Stimulated activated CD8-positive, alpha-beta memory T cell treated with anti-CD3 and anti-CD28 coated beads, Interleukin-7, amount 100 ng/mL, for 48 hours (primary cell): Measurements from ENCODE around the gene NKAIN4.

Experiments
- DNase-seq, 2 donors: peaks; one replicate each; pipeline ENCODE4 v3.0.0-alpha.2; 2020; ENCODE audit warnings: low read depth in 1 of 2; ENCODE audit errors: extremely low read depth in 1 of 2

NKAIN4 gene

DNA sequence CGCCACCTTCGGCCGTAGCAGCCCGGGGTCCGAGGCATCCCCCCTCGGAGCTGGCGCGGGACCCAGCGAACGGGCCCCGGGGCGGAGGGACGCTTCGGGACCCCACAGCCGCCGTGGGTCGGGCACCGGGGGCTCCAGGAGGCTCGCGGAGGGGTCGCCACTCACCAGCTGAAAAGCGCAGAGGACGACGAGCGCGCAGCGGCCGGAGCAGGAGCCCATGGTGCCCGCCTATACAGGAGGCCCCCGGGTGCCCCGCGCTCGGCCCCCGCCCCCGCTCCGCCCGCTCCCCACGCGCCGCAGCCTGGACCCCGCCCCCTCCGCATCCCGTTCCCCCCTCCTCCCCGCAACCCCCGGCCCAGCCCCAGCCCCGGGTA lies at the start of gene NKAIN4:
TSS of gene NKAIN4 (minus strand) at position 232 of the 374 bp plus-strand sequence. CDS start at position 219, 13 bp downstream.
- DNase-seq = no peak

DNA sequence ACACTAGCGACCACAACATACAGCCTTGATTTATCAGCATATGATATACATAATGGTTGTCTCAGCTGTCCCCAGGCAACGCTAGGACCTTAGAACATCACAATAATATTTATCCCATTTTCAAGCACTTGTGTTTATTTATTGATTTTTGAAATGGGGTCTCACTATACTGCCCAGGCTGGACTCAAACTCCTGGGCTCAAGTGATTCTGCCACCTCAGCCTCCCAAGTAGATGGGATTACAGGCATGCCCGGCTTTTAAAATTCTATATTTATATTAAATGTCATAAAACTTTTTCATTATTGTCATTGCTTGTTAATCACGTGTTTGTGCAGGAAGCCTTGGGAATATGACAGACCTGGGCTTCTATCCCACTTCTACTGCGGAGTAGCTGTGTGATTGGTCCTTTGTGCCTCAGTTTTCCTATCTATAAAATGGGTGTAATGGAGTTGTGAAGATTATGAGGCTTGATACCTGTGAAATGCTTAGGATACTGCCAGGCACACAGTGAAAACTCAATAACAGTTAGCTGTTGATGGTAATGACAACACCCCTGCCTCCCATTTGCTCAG lies 48.9 kb upstream of the NKAIN4 start:
- DNase-seq = no peak

DNA sequence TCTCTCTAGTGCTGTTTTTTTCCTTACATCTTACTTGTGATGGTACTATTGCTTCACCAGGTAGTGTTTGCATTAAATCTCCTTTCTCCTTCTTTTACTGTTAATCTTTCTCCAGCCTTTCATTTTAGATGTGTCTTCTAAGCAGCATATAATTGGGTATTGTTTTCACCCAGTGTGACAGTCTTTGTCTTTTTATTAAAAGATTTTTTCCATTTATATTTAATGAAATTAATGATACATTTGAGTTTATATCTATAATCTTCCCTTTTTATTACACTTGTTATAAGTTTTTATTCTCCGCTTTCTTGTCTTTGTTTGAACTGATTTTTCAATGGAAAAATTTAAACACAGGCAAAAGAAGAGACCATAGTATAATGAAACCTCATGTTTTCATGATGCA lies 47.4 kb upstream of the NKAIN4 start:
- no peak for DNase-seq

DNA sequence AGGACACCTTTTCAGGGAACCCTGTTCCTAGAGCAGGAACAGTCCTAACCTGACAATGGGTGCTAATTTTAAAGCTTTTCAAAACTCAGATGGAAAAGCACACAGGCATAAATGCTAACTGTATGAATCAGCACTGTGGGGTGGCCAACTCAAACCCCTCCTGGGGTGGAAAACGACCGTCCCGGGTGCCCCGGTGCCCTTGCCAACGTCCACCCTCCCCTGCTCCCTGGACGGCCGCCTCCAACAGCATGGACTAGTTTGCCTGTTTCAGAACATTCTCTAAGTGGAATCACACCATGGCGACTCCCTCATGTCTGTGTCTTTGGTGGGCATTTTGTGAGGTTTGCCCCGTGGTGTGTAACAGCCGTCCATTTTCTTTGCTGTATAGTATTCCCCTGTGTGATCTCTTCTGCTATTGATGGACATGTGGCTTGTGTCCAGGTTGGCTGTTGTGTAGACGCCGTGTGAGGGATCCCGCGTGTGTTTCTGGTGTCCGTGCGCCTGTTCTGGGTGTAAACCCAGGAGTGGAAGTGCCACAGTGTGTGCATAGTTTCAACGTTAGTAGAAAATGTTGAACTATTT lies 44.6 kb upstream of the NKAIN4 start:
- DNase-seq = no peak

DNA sequence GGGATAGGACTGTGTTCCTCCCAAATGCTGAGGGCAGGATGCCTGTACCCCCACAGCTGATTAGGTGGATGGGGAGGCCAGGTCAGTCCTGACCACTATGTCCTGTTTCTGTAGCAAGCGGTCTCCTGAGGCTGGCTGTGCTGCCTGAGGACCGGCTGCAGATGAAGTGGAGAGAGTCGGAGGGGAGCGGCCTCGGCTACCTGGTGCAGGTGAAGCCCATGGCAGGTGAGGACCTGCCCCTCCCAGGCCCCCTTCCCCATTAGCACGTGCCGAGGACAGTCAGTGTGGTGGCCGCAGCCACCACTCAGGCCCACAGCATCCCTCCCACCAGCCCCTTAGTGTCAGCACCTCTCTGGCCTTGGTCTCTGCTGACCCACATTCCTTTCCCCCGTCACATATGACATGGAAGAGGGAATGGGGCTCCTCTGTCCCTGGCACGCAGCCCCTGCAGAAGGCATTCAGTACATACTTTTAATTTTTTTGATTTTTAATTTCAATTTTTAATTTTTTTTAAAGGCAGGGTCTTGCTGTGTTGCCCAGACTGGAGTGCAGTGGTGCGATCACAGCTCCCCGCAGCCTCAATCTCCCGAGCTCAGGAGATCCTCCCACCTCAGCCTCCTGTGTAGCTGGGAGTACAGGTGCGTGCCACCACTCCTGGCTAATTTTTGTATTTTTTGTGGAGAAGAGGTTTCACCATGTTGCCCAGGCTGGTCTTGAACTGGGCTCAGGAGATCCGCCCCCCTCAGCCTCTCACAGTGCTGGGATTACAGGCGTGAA lies 43.7 kb upstream of the NKAIN4 start:
- DNase-seq = no peak

DNA sequence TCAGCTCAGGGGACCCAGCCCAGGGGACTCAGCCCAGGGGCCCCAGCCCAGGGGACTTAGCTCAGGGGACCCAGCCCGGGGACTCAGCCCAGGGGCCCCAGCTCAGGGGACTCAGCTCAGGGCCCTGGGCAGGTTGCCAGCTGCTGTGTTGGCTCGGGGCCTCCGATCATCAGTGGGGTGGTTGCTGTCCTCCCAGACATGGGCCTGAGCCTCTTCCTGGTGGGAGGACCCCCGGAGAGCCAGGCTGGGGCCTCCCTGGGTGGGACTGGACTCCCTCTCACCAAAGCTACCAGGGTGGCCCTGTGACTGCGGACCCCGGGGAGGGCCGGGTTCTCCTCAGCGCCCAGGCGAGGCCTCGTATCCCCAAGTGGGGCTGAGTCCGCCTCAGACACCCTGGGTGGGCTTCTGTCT lies 43.1 kb upstream of the NKAIN4 start:
- DNase-seq = no peak

DNA sequence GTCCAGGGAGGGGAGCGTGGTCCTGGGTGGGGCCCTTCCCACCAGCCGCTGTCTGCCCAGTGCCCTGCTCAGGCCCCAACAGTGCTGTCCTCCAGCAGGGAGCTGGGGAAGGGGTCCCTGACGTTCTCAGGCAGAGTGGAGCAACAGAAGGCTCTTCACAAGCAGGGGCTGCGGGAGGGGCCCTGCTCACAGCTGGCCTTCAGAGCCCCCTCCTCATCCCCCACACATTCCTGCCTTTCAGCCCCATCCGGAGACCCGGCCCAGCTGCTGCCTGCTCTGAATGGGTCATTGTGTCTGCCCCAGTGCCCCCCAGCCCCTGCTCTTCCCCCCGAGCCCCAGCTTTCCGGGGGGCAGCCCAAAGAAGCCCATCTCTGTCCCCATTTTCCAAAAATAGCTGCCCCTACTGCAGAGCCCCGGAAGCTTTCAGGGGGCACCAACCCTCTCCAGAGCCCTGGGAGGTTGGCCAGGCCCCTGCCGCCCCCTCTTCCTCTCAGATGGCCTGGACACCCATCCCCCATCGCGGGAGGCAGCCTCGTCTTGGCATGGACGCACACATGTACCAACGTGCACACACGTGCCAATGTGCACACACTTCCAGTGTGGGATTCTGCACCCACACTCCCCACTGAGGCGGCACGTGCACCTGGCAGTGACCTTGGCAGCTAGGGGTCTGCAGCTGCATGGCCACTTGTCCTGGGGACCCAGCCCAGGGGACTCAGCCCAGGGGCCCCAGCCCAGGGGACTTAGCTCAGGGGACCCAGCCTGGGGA lies 42.5 kb upstream of the NKAIN4 start:
- DNase-seq = no peak

DNA sequence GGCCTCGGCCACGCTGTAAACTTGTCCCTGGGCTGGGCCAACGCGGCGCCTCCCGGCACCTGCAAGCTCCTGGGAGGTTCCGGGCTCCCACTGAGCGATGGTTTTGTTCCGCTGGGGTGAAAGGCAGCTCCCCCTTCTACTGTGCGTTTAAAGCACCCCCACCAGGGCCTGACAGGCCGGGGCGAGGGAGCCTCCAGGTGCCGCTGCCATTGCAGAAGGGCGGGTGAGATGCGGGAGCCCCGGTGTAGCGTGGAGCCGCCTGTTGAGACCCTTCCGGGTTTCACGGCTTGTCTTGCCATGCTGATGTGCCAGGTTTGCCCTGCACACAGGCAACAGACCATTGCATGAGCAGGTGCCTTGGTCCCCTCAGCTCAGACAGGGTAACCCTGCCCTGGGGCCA lies 41.6 kb upstream of the NKAIN4 start:
- DNase-seq = no peak

DNA sequence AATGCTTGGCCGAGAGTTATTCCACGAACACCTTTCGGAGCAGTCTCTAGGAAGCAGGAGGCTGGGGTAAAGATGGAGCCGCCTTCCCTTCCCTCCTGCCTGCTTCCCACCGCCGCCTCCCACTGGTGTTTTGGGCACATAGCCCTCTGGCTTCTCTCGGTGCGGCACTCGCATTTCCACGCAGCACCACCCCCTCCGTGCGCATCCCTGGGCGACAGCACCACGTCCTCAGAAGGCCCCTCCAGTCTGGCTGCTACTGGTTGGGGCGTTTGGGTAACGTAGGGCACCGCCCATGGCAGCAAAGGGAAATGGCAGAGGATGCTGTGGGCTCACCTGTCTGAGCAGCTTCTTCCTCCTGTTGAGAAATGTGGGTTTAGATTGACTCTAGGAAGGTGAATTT lies 41.2 kb upstream of the NKAIN4 start:
- DNase-seq = no peak

DNA sequence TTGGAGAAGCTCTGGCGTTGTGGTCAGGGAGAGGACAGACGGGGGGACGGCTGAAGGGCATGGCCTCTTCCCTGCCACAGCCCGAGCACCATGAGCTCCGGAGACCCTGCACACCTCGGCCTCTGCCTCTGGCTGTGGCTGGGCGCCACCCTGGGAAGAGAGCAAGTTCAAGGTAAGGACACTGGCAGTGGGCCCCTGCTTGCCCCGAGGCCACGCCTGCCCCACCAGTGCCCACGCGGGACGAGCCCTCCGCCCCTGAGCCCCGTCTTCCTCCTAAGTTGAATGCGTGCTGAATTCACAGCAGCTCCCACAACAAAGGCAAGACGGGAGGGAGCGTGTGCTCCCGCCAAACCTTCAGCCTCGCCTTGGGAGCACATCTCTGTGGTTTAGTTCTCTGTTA lies 40.8 kb upstream of the NKAIN4 start:
- no peak for DNase-seq

DNA sequence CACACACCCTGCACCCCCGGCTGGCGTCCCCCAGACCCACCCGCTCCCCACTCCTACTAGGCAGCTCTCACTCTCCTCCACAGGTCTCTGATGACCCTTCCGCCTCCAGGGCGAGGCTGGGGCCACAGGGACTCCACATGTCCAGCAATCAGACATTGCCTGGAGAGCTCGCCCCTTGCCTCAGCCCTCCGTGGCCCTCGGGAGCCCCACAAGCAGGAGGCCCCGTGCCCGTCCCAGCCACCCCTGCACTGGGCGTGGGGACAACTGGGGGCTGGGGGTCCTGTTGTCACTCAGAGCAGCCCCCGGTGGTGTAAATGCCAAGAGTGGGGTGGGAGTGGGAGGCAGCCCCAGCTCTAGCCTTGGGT lies 40.3 kb upstream of the NKAIN4 start:
- no peak for DNase-seq

DNA sequence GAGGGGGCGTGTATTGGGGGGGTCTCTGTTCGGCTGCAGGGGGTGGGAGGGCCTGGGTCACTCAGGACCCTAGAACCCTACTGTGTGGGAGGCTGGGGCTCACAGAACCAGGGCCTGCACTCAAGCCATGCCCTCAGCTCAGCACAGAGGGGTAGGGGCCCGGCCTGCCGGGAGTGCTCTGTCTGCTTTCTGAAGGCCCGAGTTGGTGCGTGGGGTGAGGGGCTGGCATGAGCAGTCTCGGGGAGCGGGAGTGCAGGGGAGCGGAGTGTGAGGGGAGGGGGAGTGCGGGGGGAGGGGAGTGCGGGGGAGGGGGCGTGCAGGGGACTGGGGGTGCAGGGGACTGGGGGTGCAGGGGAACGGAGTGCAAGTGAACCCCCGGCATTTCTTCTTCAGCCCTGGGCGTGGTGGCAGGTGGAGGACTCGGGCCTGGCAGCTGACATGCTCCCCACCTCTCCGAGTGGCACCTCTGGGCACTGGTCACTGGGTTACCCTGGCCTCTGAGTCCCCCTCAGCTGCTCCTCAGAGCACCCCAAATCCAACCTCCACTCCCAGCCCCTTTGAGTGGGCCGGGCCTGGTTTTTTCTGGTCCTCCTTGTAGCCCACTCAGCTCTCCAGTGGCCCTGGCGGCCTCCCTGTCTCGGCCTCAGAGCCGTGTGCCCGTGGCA lies 39.7 kb upstream of the NKAIN4 start:
- no peak for DNase-seq

DNA sequence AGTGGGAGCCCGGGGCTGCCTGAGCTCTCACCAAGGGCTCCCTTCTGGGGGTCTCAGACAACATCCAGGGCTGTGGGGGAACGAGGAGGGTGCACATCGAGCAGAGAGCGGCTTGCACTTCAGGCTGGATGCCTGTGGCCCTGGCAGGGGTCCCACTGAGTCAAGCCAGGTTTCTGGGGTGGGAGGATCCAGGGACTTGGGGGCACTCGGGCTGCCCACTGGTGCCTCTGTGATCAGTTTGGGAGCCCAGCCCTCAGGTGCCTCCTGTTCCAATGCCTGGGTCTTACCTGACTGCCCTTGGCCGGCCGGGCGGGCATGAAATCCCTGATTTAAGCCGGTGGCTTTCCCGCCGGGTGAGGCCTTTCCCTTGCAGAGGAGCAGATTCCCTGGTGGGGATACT lies 39.2 kb upstream of the NKAIN4 start:
- no peak for DNase-seq

DNA sequence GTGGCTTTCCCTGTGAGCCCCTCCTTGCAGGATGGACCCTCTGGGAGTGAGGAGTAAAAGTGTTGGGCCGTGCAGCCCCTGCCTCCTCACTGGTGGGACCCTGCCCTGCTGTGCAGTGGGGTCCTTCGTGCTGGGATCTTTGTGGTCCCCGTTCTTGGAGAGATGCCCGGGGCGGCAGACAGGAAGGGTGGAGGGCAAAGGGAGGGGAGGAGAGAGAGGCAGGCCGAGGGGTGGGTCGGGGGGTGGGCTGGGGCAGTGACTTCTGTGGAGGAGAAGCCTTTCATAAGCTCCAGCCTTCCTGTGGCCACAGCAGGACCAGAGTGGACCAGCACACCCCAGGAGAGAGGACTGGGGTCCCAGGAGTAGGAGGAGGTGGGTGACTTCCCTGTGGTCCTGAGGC lies 38.6 kb upstream of the NKAIN4 start, which contains the start of gene COL20A1:
TSS of gene COL20A1 (plus strand) at position 283 of the 400 bp plus-strand sequence. CDS start 1,922 bp downstream, outside the sequence.
- DNase-seq = no peak

DNA sequence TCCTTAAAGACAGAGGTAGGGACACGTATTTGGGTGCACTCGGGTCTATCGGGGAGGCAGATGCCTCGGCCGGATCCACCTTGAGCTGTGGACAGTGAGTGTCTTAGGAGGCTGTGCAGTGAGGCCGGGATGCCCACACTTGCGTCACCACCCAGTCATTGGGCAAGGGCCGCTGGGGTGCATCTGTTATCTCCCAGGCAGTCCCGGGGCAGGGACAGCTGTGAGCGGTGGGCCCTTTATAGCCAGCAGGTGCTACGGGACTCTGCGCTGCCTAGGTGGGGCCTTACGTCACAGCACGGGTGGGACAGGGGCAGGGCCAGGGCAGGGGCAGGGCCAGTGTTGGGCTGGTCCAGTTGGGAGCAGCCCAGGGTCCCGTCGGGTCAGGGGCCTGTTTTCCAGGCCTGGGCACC lies 38.0 kb upstream of the NKAIN4 start:
- DNase-seq = no peak

DNA sequence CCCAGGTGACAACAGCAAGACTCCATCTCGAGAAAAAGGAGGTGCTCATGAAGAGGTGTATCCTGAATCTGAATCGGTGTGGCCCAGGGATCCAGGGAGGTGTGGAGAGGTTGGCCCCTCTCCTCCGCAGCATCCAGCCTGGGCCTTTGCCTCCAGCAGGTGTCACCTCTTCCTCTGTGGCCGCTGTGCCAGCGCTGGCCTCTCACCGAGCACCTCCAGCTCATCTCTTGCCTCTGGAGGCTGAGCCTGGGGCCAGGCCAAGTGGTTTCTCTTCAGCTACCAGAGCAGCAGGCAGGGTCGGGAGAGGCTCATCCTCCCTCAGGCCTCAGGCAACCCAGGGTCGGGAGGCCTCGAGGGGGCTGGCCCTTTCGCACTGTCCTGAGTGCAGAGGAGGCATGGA lies 37.5 kb upstream of the NKAIN4 start:
- no peak for DNase-seq

DNA sequence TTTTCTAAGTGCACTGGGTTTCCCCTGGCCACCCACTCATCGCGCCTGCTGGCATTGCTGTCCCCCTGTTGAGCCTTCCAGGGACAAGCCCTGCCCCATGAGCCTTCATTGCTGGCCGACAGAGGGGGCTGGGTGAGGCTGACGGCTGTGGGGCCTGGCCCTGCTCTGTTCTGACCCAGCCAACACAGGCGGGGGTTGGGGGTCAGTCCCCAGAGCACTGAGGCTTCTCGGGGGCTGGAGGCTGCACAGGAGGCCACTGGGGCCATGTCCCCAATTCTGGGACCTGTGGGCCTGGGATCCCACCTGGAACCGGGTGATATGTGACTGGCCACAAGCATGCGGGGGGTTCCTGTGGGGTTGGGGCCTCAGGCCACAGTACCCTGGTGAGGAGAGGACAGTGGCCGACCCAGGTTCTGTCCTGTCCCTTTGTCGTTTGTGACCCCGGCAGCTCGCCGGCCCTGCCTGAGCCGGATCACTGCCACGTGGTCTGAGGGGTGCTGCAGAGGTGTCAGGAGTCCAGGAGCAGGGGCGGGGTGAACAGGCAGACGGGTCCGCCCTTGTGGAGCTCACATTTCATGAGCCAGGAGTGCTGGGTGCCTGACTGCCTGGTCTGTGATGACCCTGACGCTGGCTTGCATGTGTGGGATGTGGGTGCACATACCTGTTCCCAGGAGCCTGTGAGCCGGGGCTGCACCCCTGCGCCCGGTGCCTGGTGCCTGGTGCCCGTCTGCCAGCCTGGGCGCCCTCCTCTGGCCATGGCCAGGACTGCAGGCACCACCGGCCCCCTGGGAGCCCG lies 36.6 kb upstream of the NKAIN4 start:
- DNase-seq = peak; percentile 35 to 56

DNA sequence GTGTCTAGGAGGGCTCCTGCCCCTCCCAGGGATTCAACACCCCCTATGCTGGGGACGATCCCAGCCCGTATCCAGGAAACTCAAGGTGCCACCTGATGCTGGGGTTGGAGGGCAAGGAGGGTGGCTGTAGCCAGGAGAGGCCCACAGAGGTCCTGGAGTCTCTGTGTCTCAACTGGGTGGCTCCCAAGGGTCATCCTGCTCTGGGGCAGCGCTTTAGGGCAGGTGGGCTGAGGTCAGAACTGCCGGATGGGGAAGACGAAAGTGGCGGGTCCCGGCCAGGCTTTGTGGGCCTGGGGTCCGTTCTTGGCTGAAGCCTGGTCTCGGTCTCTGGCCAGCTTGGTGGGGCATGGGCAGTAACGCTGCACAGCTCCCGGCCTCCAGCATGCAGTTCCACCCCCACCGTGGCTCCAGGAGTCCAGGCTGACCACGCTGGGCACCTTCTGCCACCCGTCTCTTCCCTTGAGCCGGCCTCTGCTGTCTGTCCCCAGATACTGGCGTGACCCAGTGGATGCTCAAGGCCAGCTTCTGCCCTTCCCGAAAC lies 35.9 kb upstream of the NKAIN4 start:
- DNase-seq = no peak

DNA sequence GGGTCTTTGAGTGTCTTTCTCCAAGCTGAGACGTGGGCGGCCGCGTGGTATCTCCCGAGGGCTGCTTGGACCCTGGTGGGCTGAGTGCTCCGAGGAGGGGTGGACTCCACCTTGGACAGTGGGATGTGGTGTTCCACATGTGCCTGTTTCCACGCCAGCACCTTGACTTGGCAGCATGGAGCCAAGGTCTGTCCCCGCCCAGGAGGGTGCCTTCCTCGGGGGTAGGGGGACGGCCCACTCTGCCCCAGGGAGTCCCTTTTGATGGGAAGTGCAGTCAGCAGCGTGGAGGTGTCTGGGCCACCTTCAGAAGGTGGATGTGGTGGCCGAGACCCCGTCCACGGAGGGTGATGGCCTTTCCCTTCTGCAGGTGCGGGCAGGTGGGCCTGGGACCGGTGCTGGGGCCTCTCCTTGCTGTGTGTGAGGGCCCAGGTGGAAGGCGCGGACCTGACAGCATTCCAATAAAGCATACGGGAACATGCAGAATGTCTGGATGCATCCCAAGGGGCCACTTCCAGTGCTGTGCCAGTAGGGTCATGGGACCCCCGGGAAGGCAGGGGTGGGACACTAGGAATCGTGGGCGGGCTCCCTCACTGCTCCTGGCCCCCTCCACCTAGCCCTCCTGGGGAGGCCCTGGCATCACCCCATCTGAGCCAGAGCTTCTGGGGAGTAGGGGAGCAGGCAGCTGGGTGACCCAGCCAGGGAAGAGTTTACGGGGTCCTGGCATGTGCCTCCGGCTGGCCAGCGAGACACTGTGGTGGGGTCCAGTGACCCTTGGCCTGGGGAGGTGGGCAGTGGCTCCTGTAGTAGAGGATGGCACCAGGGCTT lies 35.3 kb upstream of the NKAIN4 start:
- no peak for DNase-seq
